ENCODE measurements around the gene HKDC1. TPM values are rescaled to one million over a fixed set of nuclear protein-coding genes. Genes with fewer than 3 reads are reported as not detected.
A peak's percentile ranks its signal among the peaks of the same experiment; 100 is the strongest.

The HKDC1 gene
- total and polyA plus RNA-seq, 2 experiments from 2014 or later, result 0.32 to 0.33 TPM

DNA sequence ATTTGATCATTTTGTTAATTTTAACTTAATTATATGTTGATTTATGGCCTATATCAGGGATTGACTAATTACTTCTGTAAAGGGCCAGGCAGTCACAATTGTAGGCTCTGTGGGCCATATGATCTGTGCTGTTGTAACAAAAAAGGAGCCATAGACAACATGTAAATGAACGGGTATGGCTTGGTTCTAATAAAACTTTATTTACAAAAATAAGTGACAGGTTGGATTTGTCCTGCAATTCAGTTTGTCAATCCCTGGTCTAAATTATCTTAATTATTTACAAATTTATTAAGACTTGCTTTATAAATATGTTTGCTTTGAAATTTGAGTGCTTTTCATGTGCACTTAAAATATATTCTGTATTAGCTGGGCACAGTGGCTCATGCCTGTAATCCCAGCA, 55.3 kb downstream of the HKDC1 start:
- no peaks in the 10 kb centered on the region for H3K9me3 ChIP-seq (ENCODE audit: low read depth)
- no peak overlapping the region for H3K27ac ChIP-seq
- no peaks in the 10 kb centered on the region for H3K9me2 ChIP-seq (ENCODE audit: insufficient read depth)
- DNase-seq, result no peak
- H3K27me3 ChIP-seq (replicated peaks; ENCODE audit: insufficient read depth), result no peaks in the 10 kb centered on the region
- no peaks in the 10 kb centered on the region for H3K79me2 ChIP-seq (ENCODE audit: insufficient read depth)
- H3F3A ChIP-seq (ENCODE audit: insufficient read depth), result no peaks in the 10 kb centered on the region
- H3K4me3 ChIP-seq, result no peak overlapping the region
- no peaks in the 10 kb centered on the region for H4K20me1 ChIP-seq (ENCODE audit: insufficient read depth)
- in situ Hi-C loops (cut with MboI), result no loop called here
- no peak overlapping the region for H3K4me2 ChIP-seq (ENCODE audit: unreplicated experiment)
- TF ChIP-seq EZH2phosphoT487 (IDR thresholded peaks at IDR 0.05; ENCODE audit: insufficient read depth, low read depth) (no peak), EZH2 (IDR thresholded peaks at IDR 0.05; ENCODE audit: insufficient read depth, poor library complexity, severe bottlenecking) (no peak)
- H3K36me3 ChIP-seq (ENCODE audit: low read depth), result no peaks in the 10 kb centered on the region
- H2AFZ ChIP-seq, result no peak overlapping the region
- 48 to 62% methylated on average over 1 of the region's 1 CpG for WGBS, 2 experiments (ENCODE audit: low coverage in 1 of 2, low lambda C conversion rate in 2 of 2, missing lambda C conversion rate in 2 of 2)
- H3K4me1 ChIP-seq (ENCODE audit: insufficient read depth), result no peaks in the 10 kb centered on the region
- H3K9ac ChIP-seq, result no peak overlapping the region

DNA sequence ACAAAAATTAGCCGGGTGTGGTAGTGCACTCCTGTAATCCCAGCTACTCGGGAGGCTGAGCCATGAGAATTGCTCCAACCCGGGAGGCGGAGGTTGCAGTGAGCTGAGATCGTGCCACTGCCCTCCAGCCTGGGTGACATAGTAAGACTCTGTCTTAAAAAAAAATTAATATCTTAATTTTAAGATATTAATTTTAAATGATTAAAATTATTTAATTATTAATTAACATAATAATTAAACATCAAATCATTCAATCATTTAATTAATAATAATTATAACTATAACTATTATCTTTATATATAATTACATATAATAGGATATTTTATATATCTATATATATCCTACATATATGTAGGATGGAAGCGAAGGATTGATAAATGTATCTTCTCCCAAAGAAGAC, 56.4 kb downstream of the HKDC1 start:
- H3K79me2 ChIP-seq (ENCODE audit: insufficient read depth), result no peaks in the 10 kb centered on the region
- H3K9ac ChIP-seq, result no peak overlapping the region
- H3K9me2 ChIP-seq (ENCODE audit: insufficient read depth), result no peaks in the 10 kb centered on the region
- H3K36me3 ChIP-seq (ENCODE audit: low read depth), result no peaks in the 10 kb centered on the region
- H3K9me3 ChIP-seq (ENCODE audit: low read depth), result no peaks in the 10 kb centered on the region
- WGBS, 2 experiments (ENCODE audit: low coverage in 1 of 2, low lambda C conversion rate in 2 of 2, missing lambda C conversion rate in 2 of 2), result 89 to 91% methylated on average over 6 of the region's 6 CpGs
- H4K20me1 ChIP-seq (ENCODE audit: insufficient read depth), result no peaks in the 10 kb centered on the region
- H3K4me3 ChIP-seq, result no peak overlapping the region
- H2AFZ ChIP-seq, result no peak overlapping the region
- no peaks in the 10 kb centered on the region for H3K4me1 ChIP-seq (ENCODE audit: insufficient read depth)
- no peak overlapping the region for H3K4me2 ChIP-seq (ENCODE audit: unreplicated experiment)
- H3F3A ChIP-seq (ENCODE audit: insufficient read depth), result no peaks in the 10 kb centered on the region
- H3K27ac ChIP-seq, result no peak overlapping the region
- no peak for DNase-seq
- no peak for TF ChIP-seq EZH2 (IDR thresholded peaks at IDR 0.05; ENCODE audit: insufficient read depth, poor library complexity, severe bottlenecking)
- no peak for TF ChIP-seq EZH2phosphoT487 (IDR thresholded peaks at IDR 0.05; ENCODE audit: insufficient read depth, low read depth)
- in situ Hi-C loops (cut with MboI), result no loop called here
- no peaks in the 10 kb centered on the region for H3K27me3 ChIP-seq (replicated peaks; ENCODE audit: insufficient read depth)

DNA sequence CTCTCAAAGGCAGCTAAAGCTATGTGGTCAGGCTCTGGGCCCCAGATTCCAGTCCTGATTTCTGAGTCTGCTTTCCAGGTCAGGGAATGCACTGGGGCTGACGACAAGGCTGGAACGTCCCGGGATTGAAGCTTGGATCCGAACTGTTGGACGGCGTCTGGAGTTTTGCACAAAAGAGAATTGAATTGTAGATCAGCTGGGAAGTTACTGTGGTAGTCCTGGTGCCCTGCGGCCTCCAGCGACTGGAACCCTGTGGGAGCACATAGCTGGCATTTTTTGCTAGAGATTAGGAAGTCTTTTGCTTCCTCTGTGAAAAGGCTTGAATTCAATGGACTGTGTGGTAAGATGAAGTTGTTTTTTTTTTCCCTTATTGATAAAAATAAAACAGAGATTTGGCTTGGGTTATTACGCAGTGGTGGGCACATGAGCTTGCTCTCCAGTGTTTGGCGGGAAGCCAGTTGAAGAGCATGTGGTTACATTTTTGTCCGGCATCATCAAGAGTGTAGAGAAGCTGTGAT, 58.4 kb downstream of the HKDC1 start, which contains the start of gene HK1:
TSS of gene HK1 (plus strand) at position 51 of the 518 bp plus-strand sequence.
- Histone ChIP-seq H2AFZ (no peak within 1 kb of the TSS), H3F3A (ENCODE audit: insufficient read depth) (no peaks in the 10 kb centered on the region), H3K27ac (no peak within 1 kb of the TSS), H3K4me1 (ENCODE audit: insufficient read depth) (no peaks in the 10 kb centered on the region), H3K4me2 (ENCODE audit: unreplicated experiment) (no peak within 1 kb of the TSS), H3K27me3 (replicated peaks; ENCODE audit: insufficient read depth) (no peaks in the 10 kb centered on the region), H3K36me3 (ENCODE audit: low read depth) (no peaks in the 10 kb centered on the region), H3K9me3 (ENCODE audit: low read depth) (no peaks in the 10 kb centered on the region), H3K9me2 (ENCODE audit: insufficient read depth) (no peaks in the 10 kb centered on the region), H3K4me3 (no peak within 1 kb of the TSS), H3K9ac (no peak within 1 kb of the TSS), H4K20me1 (ENCODE audit: insufficient read depth) (no peaks in the 10 kb centered on the region), H3K79me2 (ENCODE audit: insufficient read depth) (no peaks in the 10 kb centered on the region)
- in situ Hi-C loops (cut with MboI), result no loop called here
- 69 to 77% methylated on average over 11 of the region's 11 CpGs for WGBS, 2 experiments (ENCODE audit: low coverage in 1 of 2, low lambda C conversion rate in 2 of 2, missing lambda C conversion rate in 2 of 2)
- DNase-seq, result peak; percentile 0
- TF ChIP-seq EZH2 (IDR thresholded peaks at IDR 0.05; ENCODE audit: insufficient read depth, poor library complexity, severe bottlenecking) (no peak), EZH2phosphoT487 (IDR thresholded peaks at IDR 0.05; ENCODE audit: insufficient read depth, low read depth) (no peak)

DNA sequence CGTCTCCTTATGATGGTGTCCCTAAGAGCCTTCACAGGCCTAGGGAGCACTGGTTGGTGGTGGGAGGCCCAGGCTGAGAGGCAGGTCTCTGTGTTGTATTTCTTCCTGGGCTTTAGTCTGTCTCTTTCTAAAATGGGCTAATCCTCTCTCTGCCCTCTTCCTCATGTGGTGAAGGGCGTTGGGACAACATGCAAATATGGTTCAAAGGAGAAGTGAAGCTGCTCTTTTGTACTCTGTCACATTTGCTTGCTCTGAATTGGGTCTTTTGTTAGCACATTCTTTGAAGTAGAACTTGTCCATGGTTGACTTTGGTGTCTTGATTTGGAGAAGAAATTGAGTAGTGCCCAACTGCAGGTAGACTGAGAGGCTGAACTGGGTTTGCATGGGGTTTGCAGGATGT, 59.0 kb downstream of the HKDC1 start:
- H3F3A ChIP-seq (ENCODE audit: insufficient read depth), result no peaks in the 10 kb centered on the region
- no peaks in the 10 kb centered on the region for H3K36me3 ChIP-seq (ENCODE audit: low read depth)
- H3K4me2 ChIP-seq (ENCODE audit: unreplicated experiment), result no peak overlapping the region
- no peaks in the 10 kb centered on the region for H3K9me3 ChIP-seq (ENCODE audit: low read depth)
- WGBS, 2 experiments (ENCODE audit: low coverage in 1 of 2, low lambda C conversion rate in 2 of 2, missing lambda C conversion rate in 2 of 2), result 47 to 78% methylated on average over 2 of the region's 2 CpGs
- no peak overlapping the region for H3K4me3 ChIP-seq
- no peak overlapping the region for H3K27ac ChIP-seq
- H3K27me3 ChIP-seq (replicated peaks; ENCODE audit: insufficient read depth), result no peaks in the 10 kb centered on the region
- H3K4me1 ChIP-seq (ENCODE audit: insufficient read depth), result no peaks in the 10 kb centered on the region
- no peaks in the 10 kb centered on the region for H3K79me2 ChIP-seq (ENCODE audit: insufficient read depth)
- no peak overlapping the region for H2AFZ ChIP-seq
- no peak overlapping the region for H3K9ac ChIP-seq
- H4K20me1 ChIP-seq (ENCODE audit: insufficient read depth), result no peaks in the 10 kb centered on the region
- TF ChIP-seq EZH2phosphoT487 (IDR thresholded peaks at IDR 0.05; ENCODE audit: insufficient read depth, low read depth), result no peak
- TF ChIP-seq EZH2 (IDR thresholded peaks at IDR 0.05; ENCODE audit: insufficient read depth, poor library complexity, severe bottlenecking), result no peak
- in situ Hi-C loops (cut with MboI), result no loop called here
- no peaks in the 10 kb centered on the region for H3K9me2 ChIP-seq (ENCODE audit: insufficient read depth)
- DNase-seq, result no peak

All from GM23248 (cell line).